HepG2 (cell line): ENCODE data around the gene GP1BA. TPM values are rescaled to one million over a fixed set of nuclear protein-coding genes. Genes with fewer than 3 reads are reported as not detected.

Experiments
- CCAR2 ChIP-seq: fragments of 200-400 bp; formaldehyde crosslinking; optimal IDR thresholded peaks from 2 replicates; pipeline ENCODE3; 2018; ENCODE audit warnings: low read depth, mild to moderate bottlenecking, low read length, moderate library complexity
- FIP1L1 ChIP-seq: fragments of 200-400 bp; formaldehyde crosslinking; IDR thresholded peaks from 2 replicates; pipeline ENCODE4 v1.6.1; 2018; ENCODE audit warnings: low read depth, mild to moderate bottlenecking, low read length, moderate library complexity, borderline replicate concordance; ENCODE audit not compliant: insufficient read depth
- FLYWCH1 ChIP-seq: sonication (generic); formaldehyde crosslinking; IDR thresholded peaks from 2 replicates; pipeline ENCODE4 v1.8.1; 2023; ENCODE audit warnings: mild to moderate bottlenecking, missing genetic modification reagents
- HNRNPK ChIP-seq: fragments of 200-400 bp; formaldehyde crosslinking; IDR thresholded peaks from 2 replicates; pipeline ENCODE4 v1.6.1; 2018; ENCODE audit warnings: low read length, low read depth, moderate library complexity, mild to moderate bottlenecking; ENCODE audit not compliant: poor library complexity, severe bottlenecking
- HNRNPL ChIP-seq: fragments of 200-400 bp; formaldehyde crosslinking; IDR thresholded peaks from 2 replicates; pipeline ENCODE4 v1.6.1; 2017; ENCODE audit warnings: mild to moderate bottlenecking, low read depth, low read length
- IRF2 ChIP-seq: IDR thresholded peaks from 2 replicates; pipeline ENCODE4 v1.6.1; 2018; ENCODE audit warnings: missing genetic modification reagents, missing compliant biosample characterization
- KMT2A ChIP-seq: sonication (generic); formaldehyde crosslinking; IDR thresholded peaks from 2 replicates; pipeline ENCODE4 v1.4.0; 2020; ENCODE audit warnings: missing genetic modification reagents
- MXD1 ChIP-seq: sonication (generic); formaldehyde crosslinking; IDR thresholded peaks from 2 replicates; pipeline ENCODE4 v1.4.0; 2020; ENCODE audit warnings: mild to moderate bottlenecking, missing genetic modification reagents
- NBN ChIP-seq: fragments of 450-650 bp; conservative IDR thresholded peaks from 2 replicates; pipeline ENCODE4 v1.6.1; 2017
- PHB2 ChIP-seq: fragments of 450-650 bp; IDR thresholded peaks from 2 replicates; pipeline ENCODE4 v1.6.1; 2018; ENCODE audit not compliant: partially characterized antibody
- PLSCR1 ChIP-seq: sonication (generic); formaldehyde crosslinking; IDR thresholded peaks from 2 replicates; pipeline ENCODE4 v1.5.0; 2020; ENCODE audit warnings: missing genetic modification reagents, mild to moderate bottlenecking, borderline replicate concordance
- ZBTB8A ChIP-seq: sonication (generic); formaldehyde crosslinking; IDR thresholded peaks from 2 replicates; pipeline ENCODE4 v1.4.0; 2020; ENCODE audit warnings: mild to moderate bottlenecking, low read depth, missing genetic modification reagents, borderline replicate concordance
- ZFP62 ChIP-seq: sonication (generic); formaldehyde crosslinking; IDR thresholded peaks from 2 replicates; pipeline ENCODE4 v1.4.0; 2020; ENCODE audit warnings: missing genetic modification reagents
- ZNF263 ChIP-seq: sonication (generic); formaldehyde crosslinking; IDR thresholded peaks from 2 replicates; pipeline ENCODE4 v1.4.0; 2020; ENCODE audit warnings: missing genetic modification reagents
- ZNF30 ChIP-seq: sonication (generic); formaldehyde crosslinking; IDR thresholded peaks from 2 replicates; pipeline ENCODE4 v1.5.0; 2020; ENCODE audit warnings: mild to moderate bottlenecking, missing genetic modification reagents
- ZNF407 ChIP-seq: sonication (generic); formaldehyde crosslinking; IDR thresholded peaks from one replicate; pipeline ENCODE4 v1.5.1; 2020; ENCODE audit warnings: mild to moderate bottlenecking, missing genetic modification reagents; ENCODE audit errors: not compliant biosample characterization
- ZNF7 ChIP-seq: IDR thresholded peaks from 2 replicates; pipeline ENCODE4 v1.6.1; 2016; ENCODE audit warnings: missing biosample characterization, missing genetic modification reagents
- ZNF761 ChIP-seq: sonication (generic); formaldehyde crosslinking; conservative IDR thresholded peaks from 2 replicates; pipeline ENCODE4 v1.4.0; 2020; ENCODE audit warnings: mild to moderate bottlenecking, missing genetic modification reagents
- ZSCAN20 ChIP-seq: sonication (generic); formaldehyde crosslinking; IDR thresholded peaks from 2 replicates; pipeline ENCODE4 v1.4.0; 2020; ENCODE audit warnings: missing genetic modification reagents, mild to moderate bottlenecking, borderline replicate concordance
- polyA plus RNA-seq, 8 experiments: library from polyadenylated mRNA; depleted of rRNA in 3 of 8; stranded (reverse) in 7 of 8; unstranded in 1 of 8; fragments of >200 nt; fragmentation: Illumina TruSeq in 4 of 8; extraction: Trizol in 4 of 8; gene quantifications; 2 replicates each; pipeline versions ENCODE4 v1.2.1 to v1.2.3, GENCODE V29; 2011 to 2016; ENCODE audit warnings: low read depth in 4 of 8, missing spikeins in 1 of 8, mixed read lengths in 1 of 8; ENCODE audit not compliant: insufficient read depth in 1 of 8
- total RNA-seq, 5 experiments: library from RNA; depleted of rRNA; stranded (reverse); fragments of >200 nt; fragmentation: Illumina TruSeq; extraction: Trizol; gene quantifications; 2 replicates each; pipeline ENCODE4 v1.2.3, GENCODE V29; 2016; ENCODE audit warnings: low read depth in 1 of 5

Gene GP1BA
- total and polyA plus RNA-seq, 2 of the 13 experiments (the other 11 are each of a cell fraction or from before 2014, with no cell fraction given) = not detected

GRCh38 chr17:4945176-4945943 is 13.3 kb downstream of the GP1BA start (continued):
- TF ChIP-seq ZNF407 (CRISPR knock-in tag) (no peak), CCAR2 (no peak), ZNF263 (no peak), ZSCAN20 (CRISPR knock-in tag) (no peak), PLSCR1 (CRISPR knock-in tag) (no peak), FIP1L1 (peak; percentile 62; the same call in 1 of the 2 replicates), ZNF30 (CRISPR knock-in tag) (no peak), HNRNPL (0 out of 2 replicates have a peak, but pooled peaks have one; percentile 17), ZFP62 (no peak), FLYWCH1 (CRISPR knock-in tag) (no peak), ZNF7 (CRISPR knock-in tag) (no peak), ZBTB8A (CRISPR knock-in tag) (no peak), ZNF761 (no peak), KMT2A (CRISPR knock-in tag) (no peak), MXD1 (CRISPR knock-in tag) (no peak), IRF2 (CRISPR knock-in tag) (no peak), HNRNPK (no peak), PHB2 (no peak), NBN (no peak)
